ENCODE data around the gene PARP16. TPM values are rescaled to one million over a fixed set of nuclear protein-coding genes. Genes with fewer than 3 reads are reported as not detected.

The PARP16 gene
- total RNA-seq, 4 donors from 2014 or later: 2.6 to 3.3 (median 3.0) TPM

DNA sequence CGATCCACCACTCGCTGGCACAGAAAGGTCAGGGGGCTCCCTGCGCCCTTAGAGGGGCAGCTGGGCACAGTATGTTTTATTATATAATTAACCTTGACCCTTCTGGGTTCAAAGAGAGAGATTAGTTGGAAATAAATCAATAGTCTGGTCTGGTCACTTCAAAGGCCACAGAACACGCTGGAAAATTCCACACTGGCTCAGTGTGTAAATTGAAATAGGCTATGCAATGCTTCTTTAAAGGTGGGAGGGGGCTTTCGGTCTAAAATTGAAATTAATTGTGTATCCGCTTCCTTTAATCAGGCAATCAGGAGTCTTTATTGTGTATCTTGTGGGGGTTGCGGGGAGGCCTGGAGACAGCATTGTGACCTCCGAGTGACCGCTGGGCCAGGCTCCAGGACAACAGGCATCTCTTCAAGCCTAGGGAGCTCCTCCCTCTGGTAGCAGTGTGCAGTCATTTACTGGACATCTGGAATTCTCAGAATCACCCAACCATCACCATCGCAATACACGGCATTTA is 25.8 kb upstream of the PARP16 start:
- H3K27ac ChIP-seq: peak overlapping the region in 1 of 4 donors; percentile 35
- DNase-seq: no peak
- no peak for ATAC-seq
- in situ Hi-C loops (cut with MboI; ENCODE audit: low sequenced_read_pairs in 4 of 4) (no loop called here), intact Hi-C loops (cut with DNase I; ENCODE audit: low total_unique reads) (no loop called here)
- H3K9me3 ChIP-seq: no peaks in the 10 kb centered on the region
- no peak for TF ChIP-seq POLR2A (IDR thresholded peaks at IDR 0.05)
- TF ChIP-seq, protein P1, sequence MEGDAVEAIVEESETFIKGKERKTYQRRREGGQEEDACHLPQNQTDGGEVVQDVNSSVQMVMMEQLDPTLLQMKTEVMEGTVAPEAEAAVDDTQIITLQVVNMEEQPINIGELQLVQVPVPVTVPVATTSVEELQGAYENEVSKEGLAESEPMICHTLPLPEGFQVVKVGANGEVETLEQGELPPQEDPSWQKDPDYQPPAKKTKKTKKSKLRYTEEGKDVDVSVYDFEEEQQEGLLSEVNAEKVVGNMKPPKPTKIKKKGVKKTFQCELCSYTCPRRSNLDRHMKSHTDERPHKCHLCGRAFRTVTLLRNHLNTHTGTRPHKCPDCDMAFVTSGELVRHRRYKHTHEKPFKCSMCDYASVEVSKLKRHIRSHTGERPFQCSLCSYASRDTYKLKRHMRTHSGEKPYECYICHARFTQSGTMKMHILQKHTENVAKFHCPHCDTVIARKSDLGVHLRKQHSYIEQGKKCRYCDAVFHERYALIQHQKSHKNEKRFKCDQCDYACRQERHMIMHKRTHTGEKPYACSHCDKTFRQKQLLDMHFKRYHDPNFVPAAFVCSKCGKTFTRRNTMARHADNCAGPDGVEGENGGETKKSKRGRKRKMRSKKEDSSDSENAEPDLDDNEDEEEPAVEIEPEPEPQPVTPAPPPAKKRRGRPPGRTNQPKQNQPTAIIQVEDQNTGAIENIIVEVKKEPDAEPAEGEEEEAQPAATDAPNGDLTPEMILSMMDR (IDR thresholded peaks at IDR 0.05 in 4 of 5, conservative IDR thresholded peaks at IDR 0.05 in 1 of 5): no peak
- H3K4me1 ChIP-seq: peaks cover 6 to 17% of the 10 kb centered on the region in 2 donors
- no peak overlapping the region for H3K4me3 ChIP-seq
- no peaks in the 10 kb centered on the region for H3K36me3 ChIP-seq
- H3K27me3 ChIP-seq: no peaks in the 10 kb centered on the region

DNA sequence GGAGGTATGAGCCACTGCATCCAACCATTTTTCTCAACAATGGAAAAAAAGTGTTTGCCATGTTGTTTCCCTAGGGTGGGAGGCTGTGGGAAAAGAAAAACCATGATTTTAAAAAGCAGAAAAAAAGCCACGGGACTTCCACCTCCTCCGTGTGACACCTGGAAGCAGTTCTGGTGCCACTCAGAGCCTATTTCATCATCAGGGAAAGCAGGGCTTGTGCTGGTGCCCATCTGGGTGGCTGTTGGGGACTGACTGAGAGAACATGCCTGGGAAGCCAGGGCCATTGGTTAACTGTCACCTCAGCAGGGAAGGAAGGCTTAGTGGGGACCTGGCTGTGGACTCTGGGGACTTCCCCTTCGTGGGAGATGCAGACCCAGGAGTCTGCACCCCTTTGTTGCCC is 25.1 kb upstream of the PARP16 start:
- peaks cover 6 to 17% of the 10 kb centered on the region in 2 donors for H3K4me1 ChIP-seq
- no peak overlapping the region for H3K27ac ChIP-seq
- TF ChIP-seq, protein P1 (IDR thresholded peaks at IDR 0.05 in 4 of 5, conservative IDR thresholded peaks at IDR 0.05 in 1 of 5): no peak
- no peak for TF ChIP-seq POLR2A (IDR thresholded peaks at IDR 0.05)
- ATAC-seq: peak in 1 of 2 donors; percentile 26
- H3K9me3 ChIP-seq: no peaks in the 10 kb centered on the region
- no peaks in the 10 kb centered on the region for H3K27me3 ChIP-seq
- in situ Hi-C loops (cut with MboI; ENCODE audit: low sequenced_read_pairs in 4 of 4) (no loop called here), intact Hi-C loops (cut with DNase I; ENCODE audit: low total_unique reads) (no loop called here)
- no peaks in the 10 kb centered on the region for H3K36me3 ChIP-seq
- no peak for DNase-seq
- H3K4me3 ChIP-seq: no peak overlapping the region

DNA sequence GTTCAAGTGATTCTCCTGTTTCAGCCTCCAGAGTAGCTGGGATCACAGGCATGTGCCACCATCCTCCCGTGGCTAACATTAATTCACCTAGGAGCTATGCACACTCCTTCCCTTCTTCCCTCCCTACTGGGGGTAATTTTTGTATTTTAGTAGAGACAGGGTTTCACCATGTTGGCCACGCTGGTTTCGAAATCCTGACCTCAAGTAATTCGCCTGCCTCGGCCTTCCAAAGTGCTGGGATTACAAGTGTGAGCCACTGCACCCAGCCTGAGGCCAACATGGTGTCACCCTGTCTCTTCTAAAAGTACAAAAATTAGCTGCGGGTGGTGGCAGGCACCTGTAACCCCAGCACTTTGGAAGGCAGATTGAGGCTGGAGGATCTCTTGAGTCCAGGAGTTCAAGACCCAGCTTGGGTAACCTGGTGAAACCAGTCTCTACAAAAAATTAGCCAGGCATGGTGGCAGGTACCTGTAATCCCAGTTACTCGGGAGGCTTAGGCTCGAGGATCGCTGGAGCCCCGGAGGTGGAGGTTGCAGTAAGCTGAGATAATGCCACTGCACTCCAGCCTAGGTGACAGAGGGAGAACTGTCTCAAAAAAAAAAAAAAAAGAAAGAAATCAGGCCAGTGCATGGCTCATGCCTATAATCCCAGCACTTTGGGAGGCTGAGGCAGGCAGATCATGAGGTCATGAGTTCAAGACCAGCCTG is 23.9 kb upstream of the PARP16 start:
- H3K27ac ChIP-seq: peak overlapping the region; percentile 5 to 61 (median 40)
- peaks cover 6 to 17% of the 10 kb centered on the region in 2 donors for H3K4me1 ChIP-seq
- intact Hi-C loops (cut with DNase I; ENCODE audit: low total_unique reads): no loop called here
- no peak for ATAC-seq
- H3K4me3 ChIP-seq: no peak overlapping the region
- TF ChIP-seq POLR2A (IDR thresholded peaks at IDR 0.05): no peak
- TF ChIP-seq, protein P1 (IDR thresholded peaks at IDR 0.05 in 4 of 5, conservative IDR thresholded peaks at IDR 0.05 in 1 of 5): no peak
- in situ Hi-C loops (cut with MboI; ENCODE audit: low sequenced_read_pairs in 4 of 4): no loop called here
- H3K9me3 ChIP-seq: no peaks in the 10 kb centered on the region
- no peaks in the 10 kb centered on the region for H3K27me3 ChIP-seq
- no peaks in the 10 kb centered on the region for H3K36me3 ChIP-seq
- DNase-seq: no peak

DNA sequence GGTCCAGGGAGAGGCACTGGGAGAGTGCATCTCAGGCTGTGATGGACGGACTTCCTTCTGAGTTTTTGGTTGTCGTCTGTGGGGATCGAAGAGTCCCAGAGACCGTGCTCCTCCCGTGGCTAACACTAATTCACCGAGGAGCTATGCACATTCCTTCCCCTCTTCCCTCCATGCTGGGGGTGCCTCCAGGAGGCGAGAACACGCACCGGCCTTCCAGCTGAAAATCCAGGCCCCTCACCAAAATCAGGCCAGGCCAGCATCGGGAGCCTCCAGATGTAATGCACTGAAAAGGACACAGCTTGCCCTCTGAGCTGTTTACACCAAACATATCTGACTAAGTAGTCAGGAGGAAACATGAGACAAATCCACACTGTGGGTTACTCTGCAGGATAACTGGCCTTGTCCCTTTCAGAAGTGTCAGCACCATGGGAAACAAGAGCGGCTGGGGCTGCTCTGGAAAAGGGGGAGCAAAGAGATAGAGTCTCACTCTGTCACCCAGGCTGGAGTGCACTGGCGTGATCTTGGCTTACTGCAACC is 23.3 kb upstream of the PARP16 start:
- Histone ChIP-seq H3K4me1 (peaks cover 6 to 17% of the 10 kb centered on the region in 2 donors), H3K27ac (peak overlapping the region; percentile 5 to 61 (median 40)), H3K9me3 (no peaks in the 10 kb centered on the region), H3K4me3 (no peak overlapping the region), H3K27me3 (no peaks in the 10 kb centered on the region), H3K36me3 (no peaks in the 10 kb centered on the region)
- intact Hi-C loops (cut with DNase I; ENCODE audit: low total_unique reads): loop anchor here (10.0 kb wide), 1 partner anchor 305 kb away; the partner anchor contains the start of gene INTS14
- DNase-seq (no peak), ATAC-seq (peak; percentile 49 to 82)
- no peak for TF ChIP-seq POLR2A (IDR thresholded peaks at IDR 0.05)
- TF ChIP-seq, protein P1 (IDR thresholded peaks at IDR 0.05 in 4 of 5, conservative IDR thresholded peaks at IDR 0.05 in 1 of 5): no peak
- in situ Hi-C loops (cut with MboI; ENCODE audit: low sequenced_read_pairs in 4 of 4): no loop called here
